Endothelial cell of umbilical vein (primary cell): Measurements from ENCODE around the gene CCDC12. TPM values are rescaled to one million over a fixed set of nuclear protein-coding genes. Genes with fewer than 3 reads are reported as not detected.

Experiments
- BruUV-seq: library from RNA; stranded (reverse); fragments of 400-500 nt; replicated peaks from 2 replicates; lab custom pipeline; 2021; lab: Mats Ljungman, UMichigan
- CTCF ChIA-PET: fragments of 300-600, 350-600 bp; sonication (Branson Sonifier 250); formaldehyde crosslinking; loops from one replicate; lab custom pipeline; 2021; ENCODE audit warnings: antibody characterized with exemption, inconsistent platforms; lab: Charles Lee
- POLR2A ChIA-PET: fragments of 300-600, 350-600 bp; sonication (Branson Sonifier 250); formaldehyde crosslinking; loops from one replicate; lab custom pipeline; 2021; ENCODE audit warnings: antibody characterized with exemption, inconsistent platforms; lab: Charles Lee
- DNase-seq: peaks from one replicate; pipeline ENCODE4 v3.0.0-alpha.2; 2011; ENCODE audit warnings: low read depth, low spot score
- FAIRE-seq: peaks from 2 replicates; lab custom pipeline; 2011; peaks lifted over from hg19 to GRCh38; lab: Jason Lieb, UNC
- H2AFZ ChIP-seq: 2 replicates; pipeline ENCODE4 v1.6.0; 2012; ENCODE audit warnings: low read depth, low read length, control low read depth, inconsistent platforms
- H3K27ac ChIP-seq: 2 replicates; pipeline ENCODE4 v1.5.1; 2011; ENCODE audit warnings: low read depth, mild to moderate bottlenecking, control low read depth, low read length, moderate library complexity; ENCODE audit not compliant: insufficient read depth
- H3K27me3 ChIP-seq, 2 experiments: 2 replicates each; pipeline versions ENCODE4 v1.6.0 to v1.6.1; 2011; ENCODE audit warnings: low read length in 2 of 2, mixed read lengths in 1 of 2; ENCODE audit not compliant: control insufficient read depth in 2 of 2, insufficient read depth in 2 of 2
- H3K36me3 ChIP-seq, 2 experiments: 2 replicates in 1 of 2; 3 replicates in 1 of 2; pipeline ENCODE4 v1.5.1; 2011; ENCODE audit warnings: low read length in 2 of 2, mild to moderate bottlenecking in 1 of 2, moderate library complexity in 1 of 2; ENCODE audit not compliant: control insufficient read depth in 2 of 2, insufficient read depth in 2 of 2; ENCODE audit errors: extremely low read depth in 1 of 2
- H3K4me1 ChIP-seq: 3 replicates; pipeline ENCODE4 v1.5.1; 2011; ENCODE audit warnings: mild to moderate bottlenecking, low read length; ENCODE audit not compliant: control insufficient read depth, insufficient read depth; ENCODE audit errors: extremely low read depth
- H3K4me2 ChIP-seq: 2 replicates; pipeline ENCODE4 v1.6.1; 2011; ENCODE audit warnings: low read length, control low read depth, mixed read lengths; ENCODE audit not compliant: insufficient read depth
- H3K4me3 ChIP-seq, 3 experiments: fragments of 200-600 bp in 1 of 3; sonication (generic), shearing (Covaris generic) in 1 of 3; replicated peaks in 1 of 3; 2 replicates each; pipeline ENCODE4 v1.5.1; 2011 to 2016; ENCODE audit warnings: control low read depth in 3 of 3, low read length in 3 of 3, mild to moderate bottlenecking in 2 of 3, inconsistent platforms in 1 of 3, low read depth in 1 of 3, moderate library complexity in 1 of 3; ENCODE audit not compliant: insufficient read depth in 1 of 3
- H3K79me2 ChIP-seq: 2 replicates; pipeline ENCODE4 v1.6.0; 2012; ENCODE audit warnings: low read length, inconsistent platforms; ENCODE audit not compliant: control insufficient read depth, insufficient read depth
- H3K9ac ChIP-seq: replicated peaks from 2 replicates; pipeline ENCODE3; 2011; ENCODE audit warnings: low read length, control low read depth; ENCODE audit not compliant: insufficient read depth; ENCODE audit errors: extremely low read depth
- H3K9me1 ChIP-seq: replicated peaks from 3 replicates; pipeline ENCODE4 v1.6.0; 2011; ENCODE audit warnings: mild to moderate bottlenecking, low read length; ENCODE audit not compliant: control insufficient read depth, insufficient read depth; ENCODE audit errors: extremely low read depth
- H3K9me3 ChIP-seq: replicated peaks from 2 replicates; pipeline ENCODE4 v1.5.1; 2012; ENCODE audit warnings: low read length, inconsistent platforms; ENCODE audit not compliant: control insufficient read depth, insufficient read depth
- H4K20me1 ChIP-seq: replicated peaks from 2 replicates; pipeline ENCODE3; 2011; ENCODE audit warnings: mild to moderate bottlenecking, low read length; ENCODE audit not compliant: control insufficient read depth, insufficient read depth; ENCODE audit errors: extremely low read depth
- EZH2 ChIP-seq: IDR thresholded peaks from 2 replicates; pipeline ENCODE4 v1.6.1; 2012; ENCODE audit warnings: borderline replicate concordance, low read depth, mild to moderate bottlenecking, moderate library complexity, low read length, inconsistent platforms; ENCODE audit not compliant: severe bottlenecking
- FOS ChIP-seq: IDR thresholded peaks from 2 replicates; pipeline ENCODE4 v1.6.1; 2011; ENCODE audit warnings: mild to moderate bottlenecking, low read length, moderate library complexity, borderline replicate concordance; ENCODE audit not compliant: insufficient read depth
- GATA2 ChIP-seq: IDR thresholded peaks from 2 replicates; pipeline ENCODE4 v1.7.0; 2011; ENCODE audit warnings: low read depth, mild to moderate bottlenecking, moderate library complexity, mixed read lengths, low read length; ENCODE audit not compliant: insufficient read length, insufficient read depth
- JUN ChIP-seq: IDR thresholded peaks from 2 replicates; pipeline ENCODE4 v1.6.1; 2011; ENCODE audit warnings: borderline replicate concordance, low read depth; ENCODE audit not compliant: insufficient read length, insufficient read depth
- MYC ChIP-seq: IDR thresholded peaks from one replicate; pipeline ENCODE4 v1.6.1; 2011; ENCODE audit warnings: mild to moderate bottlenecking, low read depth, low read length
- POLR2A ChIP-seq: IDR thresholded peaks from 2 replicates; pipeline ENCODE4 v1.6.1; 2012; ENCODE audit warnings: low read depth, mild to moderate bottlenecking, control low read depth, low read length
- POLR2AphosphoS5 ChIP-seq: IDR thresholded peaks from 2 replicates; pipeline ENCODE4 v1.6.1; 2012; ENCODE audit warnings: low read depth, mild to moderate bottlenecking, control low read depth, low read length, moderate library complexity; ENCODE audit not compliant: insufficient read depth
- dilution Hi-C: fragments of 300-500 bp; cut with MboI; formaldehyde crosslinking; loops from one replicate; pipeline ENCODE4 v1.15.0; 2019; ENCODE audit warnings: low sequenced_read_pairs; ENCODE audit not compliant: extremely low pct_ligation_motif_present
- intact Hi-C: fragments of 100-400 bp; cut with micrococcal nuclease; formaldehyde crosslinking; loops from one replicate; pipeline ENCODE4 v1.10.0; 2022
- polyA plus RNA-seq, 4 experiments: library from polyadenylated mRNA; depleted of rRNA in 3 of 4; stranded (reverse) in 3 of 4; unstranded in 1 of 4; fragments of >200 nt; gene quantifications; 2 replicates each; pipeline versions ENCODE4 v1.2.1 to v1.2.3, GENCODE V29; 2011 to 2012; ENCODE audit warnings: missing spikeins in 1 of 4
- total RNA-seq: library from RNA; stranded (reverse); gene quantifications from 2 replicates; pipeline ENCODE4 v1.2.3, GENCODE V29; 2021
- TF ChIP-seq, protein P1 (sequence below), 2 donors: IDR thresholded peaks; 1 replicate in 1 of 2; 2 replicates in 1 of 2; pipeline ENCODE4 v1.5.1; 2011; ENCODE audit warnings: low read length in 2 of 2, mild to moderate bottlenecking in 2 of 2, moderate library complexity in 2 of 2, control low read depth in 1 of 2, inconsistent platforms in 1 of 2, low read depth in 1 of 2; ENCODE audit not compliant: insufficient read depth in 1 of 2; ENCODE audit errors: extremely low read depth in 1 of 2
- TF ChIP-seq, protein P2 (sequence below): IDR thresholded peaks from 2 replicates; pipeline ENCODE4 v1.6.1; 2011; ENCODE audit not compliant: insufficient read depth, insufficient read length

The CCDC12 gene
- total and polyA plus RNA-seq, 2 donors (not counting 3 experiments of a cell fraction or from before 2014, with no cell fraction given) = 35.1 to 50.5 TPM

DNA sequence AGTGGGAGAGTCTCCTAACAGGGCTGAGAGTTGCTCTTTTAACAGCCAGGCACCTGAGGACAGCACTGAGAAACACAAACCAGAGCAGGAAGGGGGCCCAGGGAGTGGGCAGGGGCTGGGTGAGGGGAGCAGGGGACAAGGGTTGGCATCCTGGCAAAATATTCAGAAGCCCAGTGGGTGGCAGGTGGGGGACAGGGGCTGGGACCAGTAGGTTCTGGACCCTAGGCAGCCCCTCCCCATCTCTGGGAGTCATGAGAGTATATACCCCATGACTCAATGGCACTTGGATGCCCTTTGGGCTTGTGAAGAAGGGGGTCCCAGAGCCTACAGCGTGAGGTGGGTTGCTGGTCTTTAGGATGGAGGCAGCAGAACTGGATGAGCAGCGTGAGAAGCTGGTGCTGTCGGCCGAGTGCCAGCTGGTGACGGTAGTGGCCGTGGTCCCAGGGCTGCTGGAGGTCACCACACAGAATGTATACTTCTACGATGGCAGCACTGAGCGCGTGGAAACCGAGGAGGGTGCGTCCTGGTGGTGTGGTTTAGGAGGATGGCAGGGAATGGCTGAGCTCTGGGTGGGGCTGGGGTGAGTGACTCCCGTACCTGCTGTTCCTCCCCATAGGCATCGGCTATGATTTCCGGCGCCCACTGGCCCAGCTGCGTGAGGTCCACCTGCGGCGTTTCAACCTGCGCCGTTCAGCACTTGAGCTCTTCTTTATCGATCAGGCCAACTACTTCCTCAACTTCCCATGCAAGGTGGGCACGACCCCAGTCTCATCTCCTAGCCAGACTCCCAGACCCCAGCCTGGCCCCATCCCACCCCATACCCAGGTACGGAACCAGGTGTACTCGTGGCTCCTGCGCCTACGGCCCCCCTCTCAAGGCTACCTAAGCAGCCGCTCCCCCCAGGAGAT lies 27.2 kb upstream of the CCDC12 start:
- Histone ChIP-seq H2AFZ (no peak overlapping the region), H3K4me3 (no peak overlapping the region), H3K36me3 (peaks cover 2 to 50% of the 10 kb centered on the region in 2 experiments), H3K9me3 (no peaks in the 10 kb centered on the region), H4K20me1 (no peaks in the 10 kb centered on the region), H3K9ac (no peak overlapping the region), H3K4me2 (no peak overlapping the region), H3K9me1 (no peaks in the 10 kb centered on the region), H3K27me3 (no peaks in the 10 kb centered on the region), H3K27ac (no peak overlapping the region), H3K79me2 (no peaks in the 10 kb centered on the region), H3K4me1 (no peaks in the 10 kb centered on the region)
- POLR2A ChIA-PET = no interaction called here
- no peak for TF ChIP-seq GATA2
- no peak for TF ChIP-seq JUN
- TF ChIP-seq POLR2A = no peak
- TF ChIP-seq, protein P1, sequence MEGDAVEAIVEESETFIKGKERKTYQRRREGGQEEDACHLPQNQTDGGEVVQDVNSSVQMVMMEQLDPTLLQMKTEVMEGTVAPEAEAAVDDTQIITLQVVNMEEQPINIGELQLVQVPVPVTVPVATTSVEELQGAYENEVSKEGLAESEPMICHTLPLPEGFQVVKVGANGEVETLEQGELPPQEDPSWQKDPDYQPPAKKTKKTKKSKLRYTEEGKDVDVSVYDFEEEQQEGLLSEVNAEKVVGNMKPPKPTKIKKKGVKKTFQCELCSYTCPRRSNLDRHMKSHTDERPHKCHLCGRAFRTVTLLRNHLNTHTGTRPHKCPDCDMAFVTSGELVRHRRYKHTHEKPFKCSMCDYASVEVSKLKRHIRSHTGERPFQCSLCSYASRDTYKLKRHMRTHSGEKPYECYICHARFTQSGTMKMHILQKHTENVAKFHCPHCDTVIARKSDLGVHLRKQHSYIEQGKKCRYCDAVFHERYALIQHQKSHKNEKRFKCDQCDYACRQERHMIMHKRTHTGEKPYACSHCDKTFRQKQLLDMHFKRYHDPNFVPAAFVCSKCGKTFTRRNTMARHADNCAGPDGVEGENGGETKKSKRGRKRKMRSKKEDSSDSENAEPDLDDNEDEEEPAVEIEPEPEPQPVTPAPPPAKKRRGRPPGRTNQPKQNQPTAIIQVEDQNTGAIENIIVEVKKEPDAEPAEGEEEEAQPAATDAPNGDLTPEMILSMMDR (IDR thresholded peaks at IDR 0.05; ENCODE audit: extremely low read depth in 1 of 2, insufficient read depth in 1 of 2, low read depth in 1 of 2, low read length in 2 of 2) = no peak
- TF ChIP-seq MYC = no peak
- TF ChIP-seq POLR2AphosphoS5 = no peak
- no peak for TF ChIP-seq FOS
- TF ChIP-seq, protein P2, sequence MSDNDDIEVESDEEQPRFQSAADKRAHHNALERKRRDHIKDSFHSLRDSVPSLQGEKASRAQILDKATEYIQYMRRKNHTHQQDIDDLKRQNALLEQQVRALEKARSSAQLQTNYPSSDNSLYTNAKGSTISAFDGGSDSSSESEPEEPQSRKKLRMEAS = no peak
- TF ChIP-seq EZH2 = no peak
- FAIRE-seq (no peak), DNase-seq (no peak)
- BruUV-seq = no TSS peak
- CTCF ChIA-PET = interaction anchor here (0.9 kb wide), 1 partner anchor 22 kb away, joined by 3 read pairs; no protein-coding TSS in a partner anchor
- intact Hi-C loops (no loop called here), dilution Hi-C loops (no loop called here)
